ENCODE measurements around the gene KANSL1.

GRCh38 chr17:45989759-45990158 lies 203.5 kb downstream of the KANSL1 start:
- TF ChIP-seq POLR2A (IDR thresholded peaks at IDR 0.05) (no peak), CTCF (IDR thresholded peaks at IDR 0.05) (no peak), POLR2AphosphoS5 (IDR thresholded peaks at IDR 0.05; ENCODE audit: insufficient read depth in 1 of 2, low read depth in 1 of 2) (no peak)

All from vagina (tissue), 2 donors.